ENCODE measurements around the gene COL9A3.

DNA sequence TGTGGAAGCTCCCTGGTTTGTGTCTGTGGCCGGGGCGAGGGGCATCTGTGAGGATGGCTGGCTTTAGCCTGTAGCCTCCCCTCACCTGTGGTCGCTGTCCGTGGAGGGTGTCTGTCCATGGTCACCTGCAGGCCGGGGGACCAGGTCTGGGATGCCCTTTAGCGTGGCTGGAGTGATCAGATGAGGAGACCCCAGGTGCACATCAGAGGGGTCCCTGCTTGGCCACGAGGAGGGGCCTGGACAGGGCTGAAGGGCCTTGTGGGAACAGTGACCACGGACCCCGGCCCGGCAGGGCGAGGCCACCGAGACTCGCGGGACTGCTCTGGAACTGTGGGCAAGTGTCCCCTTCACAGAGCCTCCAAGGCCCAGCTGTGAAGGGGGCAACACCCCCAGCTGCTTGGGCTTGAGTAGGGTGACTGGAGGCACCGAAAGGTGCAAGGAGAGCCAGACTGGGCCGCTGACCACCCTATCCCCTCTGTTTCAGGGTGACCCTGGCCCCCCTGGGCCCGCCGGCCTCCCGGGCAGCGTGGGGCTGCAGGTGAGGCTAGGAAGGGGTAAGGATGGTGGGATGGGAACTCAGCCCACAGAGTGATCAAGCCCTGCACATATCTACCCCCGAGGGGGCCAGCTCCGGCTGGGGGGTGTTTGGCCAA lies 8.6 kb downstream of the COL9A3 start:
- TF ChIP-seq POLR2AphosphoS5 (IDR thresholded peaks at IDR 0.05; ENCODE audit: low read depth, low read length) (no peak), POLR2A (IDR thresholded peaks at IDR 0.05; ENCODE audit: low read depth, low read length) (no peak), TAF1 (IDR thresholded peaks at IDR 0.05; ENCODE audit: low read depth, low read length) (no peak), POU2F2 (IDR thresholded peaks at IDR 0.05; ENCODE audit: low read depth, low read length) (no peak), SPI1 (IDR thresholded peaks at IDR 0.05; ENCODE audit: low read depth, low read length) (no peak), PAX5 (IDR thresholded peaks at IDR 0.05; ENCODE audit: insufficient read depth, low read length, severe bottlenecking) (no peak)

Measured in GM12891 (cell line).